Effector memory CD8-positive, alpha-beta T cell (primary cell): Measurements from ENCODE around the gene SEC61A1.
A peak's percentile ranks its signal among the peaks of the same experiment; 100 is the strongest.

Experiments used
- ATAC-seq: fragments of 150-1000 bp; cut with Tn5 transposase; replicated peaks from 2 replicates; pipeline ENCODE4 v1.10.0; 2021; ENCODE audit warnings: mild to moderate bottlenecking, moderate library complexity
- DNase-seq, 3 experiments: peaks; one replicate each; pipeline ENCODE4 v3.0.0; 2021
- H3K27ac Mint-ChIP-seq, 2 donors: one replicate each; pipeline ENCODE4 v1.8.0; 2022; ENCODE audit warnings: mild to moderate bottlenecking in 2 of 2, mixed read lengths in 2 of 2, moderate library complexity in 2 of 2
- H3K27me3 Mint-ChIP-seq, 2 donors: one replicate each; pipeline ENCODE4 v1.8.0; 2022; ENCODE audit warnings: mixed read lengths in 2 of 2
- H3K36me3 Mint-ChIP-seq: one replicate; pipeline ENCODE4 v1.8.0; 2022; ENCODE audit warnings: mild to moderate bottlenecking, moderate library complexity, mixed read lengths; ENCODE audit not compliant: insufficient read depth
- H3K4me1 Mint-ChIP-seq, 2 donors: one replicate each; pipeline ENCODE4 v1.8.0; 2022; ENCODE audit warnings: low read depth in 2 of 2, mixed read lengths in 2 of 2
- H3K4me3 Mint-ChIP-seq, 2 donors: one replicate each; pipeline ENCODE4 v1.8.0; 2022; ENCODE audit warnings: mild to moderate bottlenecking in 2 of 2, mixed read lengths in 2 of 2, moderate library complexity in 2 of 2
- H3K9me3 Mint-ChIP-seq, 2 donors: one replicate each; pipeline ENCODE4 v1.8.0; 2022; ENCODE audit warnings: mixed read lengths in 2 of 2

SEC61A1 gene

DNA sequence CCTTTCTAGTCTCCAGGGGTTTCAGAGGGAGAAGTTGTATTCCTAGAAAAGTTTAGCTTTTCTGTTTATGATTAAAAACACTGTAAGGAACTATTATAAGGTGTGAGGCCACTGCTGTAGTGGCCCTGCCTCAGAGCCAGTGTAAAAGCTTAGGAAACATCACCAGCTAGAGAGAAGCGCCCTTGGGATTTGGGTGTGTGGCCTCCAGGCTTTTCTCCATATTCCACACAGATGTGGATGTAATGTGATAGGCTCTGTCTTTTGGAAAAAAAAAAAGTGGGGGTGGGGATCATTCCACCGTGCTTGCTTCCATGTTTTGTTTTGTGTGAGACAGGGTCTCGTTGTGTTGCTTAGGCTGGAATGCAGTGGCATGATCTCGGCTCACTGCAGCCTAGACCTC, 13.9 kb downstream of the SEC61A1 start:
- Mint-ChIP-seq H3K27ac (no peak overlapping the region), H3K36me3 (peaks cover 93% of the 10 kb centered on the region), H3K9me3 (no peaks in the 10 kb centered on the region), H3K4me1 (peaks cover 21 to 26% of the 10 kb centered on the region in 2 donors), H3K27me3 (no peaks in the 10 kb centered on the region), H3K4me3 (no peak overlapping the region)
- no peak for ATAC-seq
- DNase-seq, result no peak

- Mint-ChIP-seq H3K9me3 (no peaks in the 10 kb centered on the region), H3K27me3 (no peaks in the 10 kb centered on the region), H3K4me1 (peaks cover 20 to 22% of the 10 kb centered on the region in 2 donors), H3K4me3 (no peak overlapping the region), H3K27ac (peak overlapping the region in 1 of 2 donors; percentile 65), H3K36me3 (peaks cover 95% of the 10 kb centered on the region)
- ATAC-seq, result no peak
- DNase-seq, result no peak
These were observed 14.4 kb downstream of the SEC61A1 start for GRCh38 chr3:128066676-128067075.

DNA sequence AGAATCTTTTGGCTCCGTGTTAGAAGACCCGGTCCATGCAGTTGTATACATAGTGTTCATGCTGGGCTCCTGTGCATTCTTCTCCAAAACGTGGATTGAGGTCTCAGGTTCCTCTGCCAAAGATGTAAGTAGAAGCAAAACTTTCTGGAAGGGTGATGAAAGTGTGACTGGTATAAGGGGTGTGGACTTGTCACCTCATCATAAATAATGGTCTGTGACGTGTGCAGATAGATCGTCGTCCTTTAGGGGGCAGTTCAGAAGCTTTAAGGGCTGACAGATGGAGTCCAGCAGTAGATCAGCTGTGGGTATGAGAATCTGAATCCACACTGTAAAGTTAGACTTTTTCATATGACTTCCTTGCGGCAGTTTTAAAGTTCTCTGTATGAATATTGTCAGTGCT, 15.3 kb downstream of the SEC61A1 start:
- Mint-ChIP-seq H3K27me3 (no peaks in the 10 kb centered on the region), H3K9me3 (no peaks in the 10 kb centered on the region), H3K4me3 (no peak overlapping the region), H3K27ac (no peak overlapping the region), H3K4me1 (peaks cover 14% of the 10 kb centered on the region in 2 donors), H3K36me3 (peaks cover 94% of the 10 kb centered on the region)
- ATAC-seq, result no peak
- DNase-seq, result no peak

GRCh38 chr3:128068156-128068620, 16.0 kb downstream of the SEC61A1 start:
- Mint-ChIP-seq H3K4me3 (peak overlapping the region in 1 of 2 donors; percentile 15), H3K36me3 (peaks cover 91% of the 10 kb centered on the region), H3K9me3 (no peaks in the 10 kb centered on the region), H3K27me3 (no peaks in the 10 kb centered on the region), H3K27ac (no peak overlapping the region), H3K4me1 (peaks cover 13% of the 10 kb centered on the region in 2 donors)
- peak in 2 of 3 experiments; percentile 20 to 31 for DNase-seq
- ATAC-seq, result peak; percentile 68

- H3K9me3 Mint-ChIP-seq, result no peaks in the 10 kb centered on the region
- peak overlapping the region in 1 of 2 donors; percentile 72 for H3K27ac Mint-ChIP-seq
- no peak overlapping the region for H3K4me3 Mint-ChIP-seq
- peaks cover 85% of the 10 kb centered on the region for H3K36me3 Mint-ChIP-seq
- no peaks in the 10 kb centered on the region for H3K27me3 Mint-ChIP-seq
- peaks cover 9 to 13% of the 10 kb centered on the region in 2 donors for H3K4me1 Mint-ChIP-seq
- DNase-seq (no peak), ATAC-seq (no peak)
These were observed 17.0 kb downstream of the SEC61A1 start for GRCh38 chr3:128069271-128069670.

- Mint-ChIP-seq H3K27ac (peak overlapping the region in 1 of 2 donors; percentile 60), H3K4me1 (peaks cover 5 to 17% of the 10 kb centered on the region in 2 donors), H3K27me3 (no peaks in the 10 kb centered on the region), H3K9me3 (no peaks in the 10 kb centered on the region), H3K36me3 (peaks cover 73% of the 10 kb centered on the region), H3K4me3 (no peak overlapping the region)
- DNase-seq (no peak), ATAC-seq (no peak)
These were observed 18.8 kb downstream of the SEC61A1 start for GRCh38 chr3:128070898-128071591.

- Mint-ChIP-seq H3K36me3 (peaks cover 67% of the 10 kb centered on the region), H3K4me1 (peaks cover 5 to 18% of the 10 kb centered on the region in 2 donors), H3K27ac (peak overlapping the region in 1 of 2 donors; percentile 60), H3K4me3 (no peak overlapping the region), H3K27me3 (no peaks in the 10 kb centered on the region), H3K9me3 (no peaks in the 10 kb centered on the region)
- no peak for ATAC-seq
- DNase-seq, result no peak
These were observed 19.7 kb downstream of the SEC61A1 start for GRCh38 chr3:128071771-128072453.

DNA sequence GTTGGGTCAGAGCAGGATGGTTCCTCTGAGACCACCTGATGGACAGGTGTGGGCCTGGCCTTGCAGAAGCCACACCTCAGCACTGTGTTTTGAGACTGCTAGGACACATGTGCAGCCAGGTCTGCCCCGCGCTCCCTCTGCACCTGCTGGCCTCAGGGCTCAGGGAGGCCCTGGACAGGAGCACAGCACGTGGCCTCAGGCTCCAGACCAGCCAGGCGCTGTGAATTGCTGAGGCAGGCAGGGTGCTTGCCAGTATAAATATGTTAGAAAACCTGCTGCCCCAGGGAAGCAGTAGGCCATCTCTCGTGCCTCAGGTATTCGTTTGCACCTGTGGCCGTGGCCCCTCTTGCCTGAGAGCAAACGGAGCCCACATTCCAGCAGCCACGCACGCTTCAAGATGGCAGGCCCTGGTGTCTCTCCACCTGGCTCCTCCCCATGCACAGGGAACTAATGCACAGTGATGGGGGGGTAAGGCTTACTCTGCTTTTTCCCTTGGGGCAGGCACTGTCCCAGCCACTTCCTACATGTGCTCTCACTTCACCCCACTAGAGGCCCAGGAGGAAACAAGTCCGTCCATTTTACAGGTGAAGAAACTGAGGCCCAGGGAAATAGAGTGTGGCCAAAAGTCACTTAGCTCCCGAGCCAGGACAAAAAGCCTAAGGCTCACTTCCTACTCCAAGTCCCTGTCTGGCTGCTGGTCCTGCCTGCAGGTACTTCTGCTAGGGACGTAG, 20.4 kb downstream of the SEC61A1 start:
- ATAC-seq, result no peak
- no peak overlapping the region for H3K4me3 Mint-ChIP-seq
- no peak for DNase-seq

DNA sequence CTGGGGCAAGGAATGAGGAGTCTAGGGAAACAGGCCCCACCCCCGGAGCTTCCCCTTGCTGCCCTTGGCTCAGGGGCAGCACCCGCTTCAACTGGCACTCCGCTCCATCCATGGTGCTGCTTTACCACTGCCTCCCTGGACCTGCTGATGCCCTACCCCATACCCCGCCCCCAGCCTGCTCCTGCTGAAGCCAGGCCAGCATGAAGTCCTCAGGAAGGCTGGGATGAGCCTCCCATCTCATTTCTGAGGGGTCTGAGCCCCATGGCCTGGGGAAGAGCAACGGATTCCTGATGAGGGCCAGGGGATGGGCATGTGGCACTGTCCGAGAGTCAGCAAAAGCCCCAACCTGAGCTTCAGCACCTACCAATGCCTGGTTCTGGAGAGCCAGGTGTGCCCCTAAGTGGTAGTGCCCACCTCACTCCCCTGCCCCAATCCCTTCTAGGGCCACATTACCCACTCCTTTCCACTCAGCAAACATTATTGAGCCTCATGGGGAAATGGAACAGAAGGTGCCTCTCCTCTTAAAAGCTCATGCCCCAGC, 21.0 kb downstream of the SEC61A1 start:
- no peak for DNase-seq
- no peaks in the 10 kb centered on the region for H3K9me3 Mint-ChIP-seq
- H3K36me3 Mint-ChIP-seq, result peaks cover 55% of the 10 kb centered on the region
- H3K4me3 Mint-ChIP-seq, result no peak overlapping the region
- peak overlapping the region in 1 of 2 donors; percentile 44 for H3K27ac Mint-ChIP-seq
- peaks cover 2 to 16% of the 10 kb centered on the region in 2 donors for H3K4me1 Mint-ChIP-seq
- no peaks in the 10 kb centered on the region for H3K27me3 Mint-ChIP-seq
- no peak for ATAC-seq

More for the DNA sequence above, 20.4 kb downstream of the SEC61A1 start:
- H3K27me3 Mint-ChIP-seq, result no peaks in the 10 kb centered on the region
- peaks cover 5 to 18% of the 10 kb centered on the region in 2 donors for H3K4me1 Mint-ChIP-seq
- peaks cover 60% of the 10 kb centered on the region for H3K36me3 Mint-ChIP-seq
- H3K27ac Mint-ChIP-seq, result peak overlapping the region in 1 of 2 donors; percentile 60
- H3K9me3 Mint-ChIP-seq, result no peaks in the 10 kb centered on the region

- no peaks in the 10 kb centered on the region for H3K9me3 Mint-ChIP-seq
- peaks cover 56% of the 10 kb centered on the region for H3K36me3 Mint-ChIP-seq
- no peak for DNase-seq
- no peak for ATAC-seq
- H3K27ac Mint-ChIP-seq, result peak overlapping the region in 1 of 2 donors; percentile 44
- no peak overlapping the region for H3K4me3 Mint-ChIP-seq
- peaks cover 0 to 13% of the 10 kb centered on the region in 2 donors for H3K4me1 Mint-ChIP-seq
- no peaks in the 10 kb centered on the region for H3K27me3 Mint-ChIP-seq
These were observed 21.6 kb downstream of the SEC61A1 start for GRCh38 chr3:128073807-128074206.

- Mint-ChIP-seq H3K4me3 (peak overlapping the region in 1 of 2 donors; percentile 77), H3K4me1 (peaks cover 0 to 13% of the 10 kb centered on the region in 2 donors), H3K27ac (peak overlapping the region in 1 of 2 donors; percentile 44), H3K27me3 (no peaks in the 10 kb centered on the region), H3K36me3 (peaks cover 49% of the 10 kb centered on the region), H3K9me3 (no peaks in the 10 kb centered on the region)
- ATAC-seq (no peak), DNase-seq (no peak)
These were observed 22.7 kb downstream of the SEC61A1 start for GRCh38 chr3:128074851-128075521.

DNA sequence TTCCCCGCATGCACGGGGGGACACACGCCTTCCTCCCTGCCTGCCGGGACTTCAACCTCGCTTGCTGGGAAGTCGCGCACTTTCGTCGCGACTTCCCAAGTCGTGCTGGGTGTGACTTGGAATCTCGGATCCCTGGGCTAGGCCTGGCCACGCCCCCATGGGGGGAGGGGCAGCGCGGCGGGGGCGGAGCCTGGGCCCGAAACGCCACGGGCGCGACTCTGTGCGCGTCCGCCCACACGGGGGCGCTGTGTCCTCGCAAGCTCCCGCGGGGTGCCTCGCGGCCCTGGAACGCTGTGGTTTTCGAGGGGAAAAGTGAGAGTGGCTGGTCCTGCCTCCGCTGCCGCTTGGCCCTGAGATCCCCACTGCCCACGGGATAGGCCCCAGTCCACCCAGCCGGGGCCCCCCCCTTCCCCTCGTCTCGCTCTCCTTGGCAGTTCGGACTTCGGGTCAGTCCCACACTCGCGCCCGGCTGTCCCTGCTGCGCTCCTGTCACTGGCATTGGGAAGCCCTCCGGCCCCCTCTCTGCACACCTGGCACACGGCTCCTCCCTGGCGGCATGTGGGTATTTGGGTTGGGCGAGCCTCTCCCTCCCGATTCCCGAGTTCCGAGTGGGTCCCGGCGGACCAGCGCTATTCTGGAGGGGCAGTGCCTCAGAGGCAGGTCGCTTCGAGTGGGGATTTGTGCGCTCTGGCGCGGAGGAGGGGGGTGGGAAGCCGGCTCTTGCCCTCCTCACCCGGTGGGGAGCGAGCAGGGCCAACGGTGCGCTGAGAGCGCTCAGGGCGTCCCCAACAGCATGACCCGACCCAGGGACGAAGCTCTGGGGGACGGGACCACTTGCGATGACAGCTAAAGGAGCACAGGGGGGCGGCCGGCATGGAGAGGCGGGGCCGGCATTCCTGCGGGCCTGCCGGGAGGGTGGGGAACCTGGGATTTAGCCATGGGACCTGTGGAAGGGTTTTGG, 23.6 kb downstream of the SEC61A1 start:
- ATAC-seq (peak; percentile 89), DNase-seq (peak; percentile 80 to 85 (median 83))
- peak overlapping the region in 1 of 2 donors; percentile 44 for H3K27ac Mint-ChIP-seq
- H3K27me3 Mint-ChIP-seq, result no peaks in the 10 kb centered on the region
- peak overlapping the region; percentile 60 to 77 for H3K4me3 Mint-ChIP-seq
- H3K9me3 Mint-ChIP-seq, result no peaks in the 10 kb centered on the region
- peaks cover 0 to 10% of the 10 kb centered on the region in 2 donors for H3K4me1 Mint-ChIP-seq
- H3K36me3 Mint-ChIP-seq, result peaks cover 40% of the 10 kb centered on the region
